IMR-90 (cell line): ENCODE results near the gene PRKAR1B. TPM values are rescaled to one million over a fixed set of nuclear protein-coding genes. Genes with fewer than 3 reads are reported as not detected.

Source experiments
- ATAC-seq: fragments of 200-7000 bp; cut with Tn5 transposase; 2 replicates; pipeline ENCODE4 v1.9.1; 2020; ENCODE audit warnings: low read depth, mild to moderate bottlenecking, moderate library complexity
- BruUV-seq: library from RNA; stranded (reverse); fragments of 400-500 nt; replicated peaks from 2 replicates; lab custom pipeline; 2021; lab: Mats Ljungman, UMichigan
- CTCF ChIA-PET: fragments of 300-600 bp; formaldehyde crosslinking; extraction: SDS; loops from one replicate; lab custom pipeline; 2021; ENCODE audit warnings: antibody characterized with exemption; lab: Yijun Ruan, JAX
- POLR2A ChIA-PET: fragments of 300-600 bp; sonication (Branson Sonifier 250); formaldehyde crosslinking; loops from one replicate; lab custom pipeline; 2022; ENCODE audit warnings: antibody characterized with exemption; ENCODE audit not compliant: unreplicated experiment; lab: Charles Lee
- DNase-seq: peaks from one replicate; pipeline ENCODE4 v3.0.0; 2013
- H2AFZ ChIP-seq: replicated peaks from 2 replicates; pipeline ENCODE3; 2013; ENCODE audit warnings: low read length, mild to moderate bottlenecking; ENCODE audit not compliant: poor library complexity
- H2AK5ac ChIP-seq: 2 replicates; pipeline ENCODE4 v1.6.1; 2013; ENCODE audit warnings: low read depth, low read length, inconsistent platforms
- H2AK9ac ChIP-seq: replicated peaks from 2 replicates; pipeline ENCODE3; 2013; ENCODE audit warnings: mild to moderate bottlenecking, low read depth, low read length, moderate library complexity; ENCODE audit not compliant: poor library complexity
- H2BK120ac ChIP-seq: 2 replicates; pipeline ENCODE4 v1.6.1; 2013; ENCODE audit warnings: low read depth, low read length, inconsistent platforms
- H2BK15ac ChIP-seq: 3 replicates; pipeline ENCODE4 v1.6.1; 2013; ENCODE audit warnings: low read depth, low read length, inconsistent platforms
- H2BK20ac ChIP-seq: 2 replicates; pipeline ENCODE4 v1.6.1; 2013; ENCODE audit warnings: low read depth, mild to moderate bottlenecking, inconsistent platforms, low read length, moderate library complexity
- H2BK5ac ChIP-seq: 2 replicates; pipeline ENCODE4 v1.6.1; 2013; ENCODE audit warnings: mild to moderate bottlenecking, low read depth, low read length, inconsistent platforms; ENCODE audit not compliant: poor library complexity, severe bottlenecking
- H3K14ac ChIP-seq: replicated peaks from 2 replicates; pipeline ENCODE4 v1.6.1; 2013; ENCODE audit warnings: low read depth, low read length, inconsistent platforms
- H3K18ac ChIP-seq: 2 replicates; pipeline ENCODE4 v1.6.1; 2013; ENCODE audit warnings: low read depth, low read length, control low read depth
- H3K23ac ChIP-seq: 2 replicates; pipeline ENCODE4 v1.6.1; 2013; ENCODE audit warnings: low read depth, low read length, inconsistent platforms
- H3K27ac ChIP-seq: 2 replicates; pipeline ENCODE4 v1.5.1; 2013; ENCODE audit warnings: mild to moderate bottlenecking, control low read depth, low read length; ENCODE audit not compliant: insufficient read depth
- H3K27me3 ChIP-seq: 2 replicates; pipeline ENCODE4 v1.6.1; 2013; ENCODE audit warnings: low read length; ENCODE audit not compliant: control insufficient read depth, insufficient read depth
- H3K36me3 ChIP-seq: 2 replicates; pipeline ENCODE4 v1.6.1; 2013; ENCODE audit warnings: low read length, mixed read lengths; ENCODE audit not compliant: control insufficient read depth, insufficient read depth
- H3K4ac ChIP-seq: 2 replicates; pipeline ENCODE4 v1.6.1; 2013; ENCODE audit warnings: low read depth, low read length, inconsistent platforms
- H3K4me1 ChIP-seq: 2 replicates; pipeline ENCODE4 v1.6.1; 2013; ENCODE audit warnings: low read length, mixed read lengths; ENCODE audit not compliant: control insufficient read depth, insufficient read depth
- H3K4me2 ChIP-seq: 2 replicates; pipeline ENCODE4 v1.6.1; 2013; ENCODE audit warnings: low read depth, mild to moderate bottlenecking, control low read depth, low read length, moderate library complexity
- H3K4me3 ChIP-seq: 2 replicates; pipeline ENCODE4 v1.5.1; 2013; ENCODE audit warnings: low read depth, mild to moderate bottlenecking, control low read depth, low read length, moderate library complexity; ENCODE audit not compliant: insufficient read depth
- H3K56ac ChIP-seq: 2 replicates; pipeline ENCODE4 v1.6.1; 2013; ENCODE audit warnings: low read length, inconsistent platforms; ENCODE audit not compliant: insufficient read depth; ENCODE audit errors: extremely low read depth
- H3K79me1 ChIP-seq, 2 experiments: 2 replicates each; pipeline ENCODE4 v1.6.1; 2013; ENCODE audit warnings: low read length in 2 of 2, inconsistent platforms in 1 of 2, low read depth in 1 of 2
- H3K9ac ChIP-seq: 2 replicates; pipeline ENCODE4 v1.6.1; 2013; ENCODE audit warnings: low read depth, low read length, control low read depth
- H3K9me1 ChIP-seq: 2 replicates; pipeline ENCODE4 v1.6.1; 2013; ENCODE audit warnings: low read length, inconsistent platforms; ENCODE audit not compliant: insufficient read depth
- H3K9me3 ChIP-seq: 2 replicates; pipeline ENCODE4 v1.6.1; 2013; ENCODE audit warnings: low read length; ENCODE audit not compliant: control insufficient read depth, insufficient read depth
- H4K20me1 ChIP-seq: 2 replicates; pipeline ENCODE4 v1.6.1; 2013; ENCODE audit warnings: low read length, inconsistent platforms; ENCODE audit not compliant: insufficient read depth
- H4K5ac ChIP-seq: 2 replicates; pipeline ENCODE4 v1.6.1; 2013; ENCODE audit warnings: mild to moderate bottlenecking, low read depth, low read length, control low read depth
- H4K8ac ChIP-seq, 2 experiments: 2 replicates each; pipeline ENCODE4 v1.6.1; 2013; ENCODE audit warnings: low read depth in 2 of 2, low read length in 2 of 2, control low read depth in 1 of 2, inconsistent platforms in 1 of 2
- H4K91ac ChIP-seq: 2 replicates; pipeline ENCODE4 v1.6.1; 2013; ENCODE audit warnings: low read depth, low read length, inconsistent platforms; ENCODE audit not compliant: insufficient read depth
- BHLHE40 ChIP-seq: fragments of 150-350 bp; IDR thresholded peaks from 2 replicates; pipeline ENCODE4 v1.6.1; 2016; ENCODE audit warnings: mild to moderate bottlenecking, low read depth, low read length
- CEBPB ChIP-seq: IDR thresholded peaks from 2 replicates; pipeline ENCODE4 v1.6.1; 2012; ENCODE audit warnings: low read depth, low read length, improper control_type of control experiment
- CHD1 ChIP-seq: IDR thresholded peaks from 2 replicates; pipeline ENCODE4 v1.6.1; 2012; ENCODE audit warnings: low read depth, low read length, improper control_type of control experiment
- ELK1 ChIP-seq: fragments of 150-350 bp; IDR thresholded peaks from 2 replicates; pipeline ENCODE4 v1.6.1; 2016; ENCODE audit warnings: low read depth, mild to moderate bottlenecking, low read length, moderate library complexity, borderline replicate concordance
- FOS ChIP-seq: fragments of 150-350 bp; IDR thresholded peaks from 2 replicates; pipeline ENCODE4 v1.6.1; 2016; ENCODE audit warnings: low read depth, low read length
- MAFK ChIP-seq: IDR thresholded peaks from 2 replicates; pipeline ENCODE4 v1.6.1; 2012; ENCODE audit warnings: low read depth, low read length, improper control_type of control experiment
- MAZ ChIP-seq: IDR thresholded peaks from 2 replicates; pipeline ENCODE4 v1.6.1; 2012; ENCODE audit warnings: low read depth, mild to moderate bottlenecking, low read length, improper control_type of control experiment, moderate library complexity, borderline replicate concordance
- MXI1 ChIP-seq: IDR thresholded peaks from 2 replicates; pipeline ENCODE4 v1.6.1; 2012; ENCODE audit warnings: low read depth, mild to moderate bottlenecking, low read length, moderate library complexity, borderline replicate concordance
- NFE2L2 ChIP-seq: fragments of 150-350 bp; IDR thresholded peaks from 2 replicates; pipeline ENCODE4 v1.6.1; 2016; ENCODE audit warnings: low read depth, mild to moderate bottlenecking, low read length
- POLR2A ChIP-seq: IDR thresholded peaks from 2 replicates; pipeline ENCODE4 v1.6.1; 2012; ENCODE audit warnings: mild to moderate bottlenecking, low read depth, low read length
- RAD21 ChIP-seq: IDR thresholded peaks from 2 replicates; pipeline ENCODE4 v1.6.1; 2012; ENCODE audit warnings: low read length, improper control_type of control experiment
- RCOR1 ChIP-seq: IDR thresholded peaks from 2 replicates; pipeline ENCODE4 v1.6.1; 2012; ENCODE audit warnings: mild to moderate bottlenecking, low read length, improper control_type of control experiment; ENCODE audit not compliant: insufficient replicate concordance
- RFX5 ChIP-seq: IDR thresholded peaks from 2 replicates; pipeline ENCODE4 v1.8.0; 2012; ENCODE audit warnings: low read depth, mild to moderate bottlenecking, low read length, moderate library complexity
- SMC3 ChIP-seq: fragments of 150-350 bp; IDR thresholded peaks from 2 replicates; pipeline ENCODE4 v1.6.1; 2016; ENCODE audit warnings: low read depth, mild to moderate bottlenecking, antibody characterized with exemption, low read length, moderate library complexity
- WGBS, 2 experiments: methylation state at CpG; one replicate each; pipeline versions ENCODE4 v1.1.5 to v1.1.7; 2013; ENCODE audit warnings: missing lambda C conversion rate in 2 of 2; ENCODE audit not compliant: insufficient read length in 1 of 2; ENCODE audit errors: extremely low coverage in 2 of 2; 5-methylcytosine and 5-hydroxymethylcytosine counted together
- dilution Hi-C: fragments of 300-500 bp; cut with HindIII; formaldehyde crosslinking; loops from one replicate; pipeline ENCODE4 v1.14.3; 2018; ENCODE audit warnings: low sequenced_read_pairs; ENCODE audit not compliant: unreplicated experiment
- in situ Hi-C: fragments of 300-500 bp; cut with MboI; formaldehyde crosslinking; loops from 3 replicates; pipeline ENCODE4 v1.14.3; 2019; ENCODE audit warnings: low sequenced_read_pairs, inconsistent platforms, mixed read lengths
- intact Hi-C: fragments of 100-400 bp; cut with micrococcal nuclease; formaldehyde crosslinking; loops from 2 replicates; pipeline ENCODE4 v1.10.0; 2022
- polyA plus RNA-seq, 3 experiments: library from polyadenylated mRNA; depleted of rRNA; stranded (reverse); fragments of >200 nt; gene quantifications; 2 replicates each; pipeline ENCODE4 v1.2.3, GENCODE V29; 2012; ENCODE audit warnings: low replicate concordance in 1 of 3
- total RNA-seq: library from RNA; depleted of rRNA; stranded (reverse); fragments of >200 nt; gene quantifications from 2 replicates; pipeline ENCODE4 v1.2.3, GENCODE V29; 2012
- TF ChIP-seq, protein P1 (sequence below): fragments of 150-350 bp; IDR thresholded peaks from 2 replicates; pipeline ENCODE4 v1.6.1; 2017; ENCODE audit warnings: mild to moderate bottlenecking, antibody characterized with exemption, low read length, low read depth
- TF ChIP-seq, protein P2 (sequence below): conservative IDR thresholded peaks from 2 replicates; pipeline ENCODE4 v1.5.1; 2012; ENCODE audit warnings: mild to moderate bottlenecking, low read depth, low read length, improper control_type of control experiment

The PRKAR1B gene
- total and polyA plus RNA-seq, 2 of the 4 experiments (the other 2 are of a cell fraction) = 15.2 to 20.2 TPM

DNA sequence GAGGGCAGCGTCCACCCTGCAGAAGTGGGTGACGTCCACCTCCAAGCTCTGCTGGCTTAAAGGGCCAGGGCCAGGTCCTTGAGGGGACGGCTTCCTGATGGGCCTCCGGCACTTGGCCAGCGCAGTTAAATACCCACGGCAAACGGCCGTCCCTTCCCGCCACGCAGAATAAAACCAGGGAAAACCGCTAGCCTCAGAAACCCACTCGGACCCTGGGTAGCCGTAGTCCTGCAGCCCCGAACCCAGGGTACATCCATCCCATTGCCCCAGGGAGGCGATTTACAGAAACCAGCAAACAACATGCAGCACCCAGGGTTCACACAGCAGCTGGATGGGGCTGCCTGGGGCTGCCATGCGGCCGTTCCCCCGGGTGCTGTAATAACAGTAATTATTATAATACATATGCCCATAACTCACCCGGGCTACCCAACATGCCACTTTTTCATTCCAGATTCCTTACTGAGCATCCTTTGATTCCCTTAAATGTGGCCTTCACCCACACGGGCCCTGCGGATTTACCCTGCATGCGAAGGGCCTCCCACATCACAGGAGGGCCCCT is 126.0 kb downstream of the PRKAR1B start:
- TF ChIP-seq BHLHE40 (no peak), MXI1 (no peak), RAD21 (no peak), CEBPB (no peak), ELK1 (no peak), FOS (no peak), MAZ (no peak), RCOR1 (no peak), RFX5 (no peak), POLR2A (no peak), NFE2L2 (no peak), CHD1 (no peak), SMC3 (no peak), MAFK (no peak)
- TF ChIP-seq, protein P1, sequence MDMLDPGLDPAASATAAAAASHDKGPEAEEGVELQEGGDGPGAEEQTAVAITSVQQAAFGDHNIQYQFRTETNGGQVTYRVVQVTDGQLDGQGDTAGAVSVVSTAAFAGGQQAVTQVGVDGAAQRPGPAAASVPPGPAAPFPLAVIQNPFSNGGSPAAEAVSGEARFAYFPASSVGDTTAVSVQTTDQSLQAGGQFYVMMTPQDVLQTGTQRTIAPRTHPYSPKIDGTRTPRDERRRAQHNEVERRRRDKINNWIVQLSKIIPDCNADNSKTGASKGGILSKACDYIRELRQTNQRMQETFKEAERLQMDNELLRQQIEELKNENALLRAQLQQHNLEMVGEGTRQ = no peak
- TF ChIP-seq, protein P2, sequence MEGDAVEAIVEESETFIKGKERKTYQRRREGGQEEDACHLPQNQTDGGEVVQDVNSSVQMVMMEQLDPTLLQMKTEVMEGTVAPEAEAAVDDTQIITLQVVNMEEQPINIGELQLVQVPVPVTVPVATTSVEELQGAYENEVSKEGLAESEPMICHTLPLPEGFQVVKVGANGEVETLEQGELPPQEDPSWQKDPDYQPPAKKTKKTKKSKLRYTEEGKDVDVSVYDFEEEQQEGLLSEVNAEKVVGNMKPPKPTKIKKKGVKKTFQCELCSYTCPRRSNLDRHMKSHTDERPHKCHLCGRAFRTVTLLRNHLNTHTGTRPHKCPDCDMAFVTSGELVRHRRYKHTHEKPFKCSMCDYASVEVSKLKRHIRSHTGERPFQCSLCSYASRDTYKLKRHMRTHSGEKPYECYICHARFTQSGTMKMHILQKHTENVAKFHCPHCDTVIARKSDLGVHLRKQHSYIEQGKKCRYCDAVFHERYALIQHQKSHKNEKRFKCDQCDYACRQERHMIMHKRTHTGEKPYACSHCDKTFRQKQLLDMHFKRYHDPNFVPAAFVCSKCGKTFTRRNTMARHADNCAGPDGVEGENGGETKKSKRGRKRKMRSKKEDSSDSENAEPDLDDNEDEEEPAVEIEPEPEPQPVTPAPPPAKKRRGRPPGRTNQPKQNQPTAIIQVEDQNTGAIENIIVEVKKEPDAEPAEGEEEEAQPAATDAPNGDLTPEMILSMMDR = no peak
- Histone ChIP-seq H2BK120ac (no peak overlapping the region), H3K27me3 (no peaks in the 10 kb centered on the region; the same call in 1 of the 2 replicates), H3K18ac (no peak overlapping the region), H2AFZ (no peak overlapping the region), H3K4me2 (no peak overlapping the region), H3K9me3 (no peaks in the 10 kb centered on the region), H2AK5ac (no peak overlapping the region), H3K23ac (no peak overlapping the region), H4K5ac (no peak overlapping the region), H4K20me1 (no peaks in the 10 kb centered on the region), H3K56ac (no peak overlapping the region), H2BK15ac (no peak overlapping the region), H3K9me1 (no peaks in the 10 kb centered on the region), H3K9ac (no peak overlapping the region), H2BK5ac (no peak overlapping the region), H3K14ac (no peak overlapping the region), H2AK9ac (no peak overlapping the region), H3K4ac (no peak overlapping the region), H3K4me1 (0 out of 2 replicates have a peak, but pooled peaks cover 3% of the 10 kb centered on the region), H4K91ac (no peak overlapping the region), H3K27ac (no peak overlapping the region), H3K4me3 (no peak overlapping the region), H2BK20ac (no peak overlapping the region), H3K79me1 (no peaks in the 10 kb centered on the region), H4K8ac (no peak overlapping the region), H3K36me3 (no peaks in the 10 kb centered on the region)
- ATAC-seq (no peak), DNase-seq (no peak)
- intact Hi-C loops = no loop called here
- in situ Hi-C loops = no loop called here
- ChIA-PET CTCF (interaction anchor here (0.5 kb wide), 1 partner anchor 93 kb away, joined by 4 read pairs; no protein-coding TSS in a partner anchor), POLR2A (no interaction called here)
- BruUV-seq = no TSS peak
- dilution Hi-C loops = no loop called here
- 88% methylated on average over 5 of the region's 22 CpGs; no CpG with 5 or more reads in 1 of the 2 experiments for WGBS, 2 experiments
